HCT116 (cell line): ENCODE measurements around the gene GXYLT2. TPM values are rescaled to one million over a fixed set of nuclear protein-coding genes. Genes with fewer than 3 reads are reported as not detected.

ENCODE experiments used
- ATAC-seq: fragments of 200-7000 bp; cut with Tn5 transposase; 2 replicates; pipeline ENCODE4 v1.9.1; 2020; ENCODE audit warnings: mild to moderate bottlenecking, moderate library complexity
- BruUV-seq: library from RNA; stranded (reverse); fragments of 400-500 nt; replicated peaks from 2 replicates; lab custom pipeline; 2021; lab: Mats Ljungman, UMichigan
- CTCF ChIA-PET: fragments of 300-600 bp; sonication (Branson Sonifier 250); formaldehyde crosslinking; loops from one replicate; lab custom pipeline; 2021; ENCODE audit warnings: antibody characterized with exemption; lab: Charles Lee
- POLR2A ChIA-PET: fragments of 300-600, 350-600 bp; sonication (Branson Sonifier 250); formaldehyde crosslinking; loops from one replicate; lab custom pipeline; 2021; ENCODE audit warnings: antibody characterized with exemption; lab: Charles Lee
- RAD21 ChIA-PET, 2 experiments: fragments of 300-600 bp; sonication (Branson Sonifier 250); formaldehyde crosslinking; loops; one replicate each; lab custom pipeline; 2023; ENCODE audit warnings: low total read pairs in 2 of 2; ENCODE audit not compliant: uncharacterized antibody in 2 of 2, unreplicated experiment in 2 of 2, low non-redundant PET in 1 of 2; lab: Charles Lee
- DNase-seq: peaks from one replicate; pipeline ENCODE4 v3.0.0-alpha.2; 2010; ENCODE audit warnings: low read depth, low spot score
- H2AFZ ChIP-seq: fragments of 200-600 bp; shearing (Covaris generic), sonication (generic); 2 replicates; pipeline ENCODE4 v1.6.1; 2017; ENCODE audit warnings: low read depth, mixed run types, mixed read lengths, antibody characterized with exemption, low read length; ENCODE audit not compliant: poor library complexity, severe bottlenecking
- H3K27ac ChIP-seq: 2 replicates; pipeline ENCODE4 v1.5.1; 2012; ENCODE audit warnings: low read depth, low read length
- H3K27me3 ChIP-seq: fragments of 200-600 bp; sonication (generic); 2 replicates; pipeline ENCODE4 v1.6.1; 2016; ENCODE audit warnings: mixed run types, low read length, mixed read lengths; ENCODE audit not compliant: insufficient read depth
- H3K36me3 ChIP-seq, 2 experiments: fragments of 200-500 bp in 1 of 2; fragments of 200-600 bp in 1 of 2; sonication (Bioruptor generic) in 1 of 2; sonication (generic) in 1 of 2; 2 replicates each; pipeline versions ENCODE4 v1.5.1 to v1.6.1; 2014 to 2016; ENCODE audit warnings: low read length in 2 of 2, inconsistent platforms in 1 of 2, mixed read lengths in 1 of 2, mixed run types in 1 of 2; ENCODE audit not compliant: insufficient read depth in 2 of 2, control insufficient read depth in 1 of 2
- H3K4me1 ChIP-seq, 2 experiments: fragments of 200-600 bp in 1 of 2; sonication (generic) in 1 of 2; 2 replicates each; pipeline versions ENCODE4 v1.5.1 to v1.6.1; 2012 to 2017; ENCODE audit warnings: low read length in 2 of 2, inconsistent platforms in 1 of 2, mild to moderate bottlenecking in 1 of 2, mixed read lengths in 1 of 2, mixed run types in 1 of 2, moderate library complexity in 1 of 2; ENCODE audit not compliant: insufficient read depth in 2 of 2, control insufficient read depth in 1 of 2
- H3K4me2 ChIP-seq: fragments of 200-600 bp; sonication (generic); 2 replicates; pipeline ENCODE4 v1.6.1; 2017; ENCODE audit warnings: mixed run types, low read length, mixed read lengths
- H3K4me3 ChIP-seq, 2 experiments: fragments of 200-600 bp in 1 of 2; sonication (generic) in 1 of 2; replicated peaks in 1 of 2; 2 replicates each; pipeline ENCODE4 v1.5.1; 2011 to 2016; ENCODE audit warnings: low read length in 2 of 2, control low read depth in 1 of 2, low read depth in 1 of 2, mild to moderate bottlenecking in 1 of 2, mixed read lengths in 1 of 2, mixed run types in 1 of 2
- H3K79me2 ChIP-seq: fragments of 200-600 bp; sonication (generic); 2 replicates; pipeline ENCODE4 v1.6.1; 2017; ENCODE audit warnings: mild to moderate bottlenecking, mixed run types, low read length, moderate library complexity, mixed read lengths; ENCODE audit not compliant: insufficient read depth
- H3K9ac ChIP-seq: fragments of 200-600 bp; sonication (generic); 2 replicates; pipeline ENCODE4 v1.6.1; 2016; ENCODE audit warnings: low read length, mixed read lengths
- H3K9me2 ChIP-seq: fragments of 200-600 bp; sonication (generic), shearing (Covaris generic); 2 replicates; pipeline ENCODE4 v1.6.1; 2017; ENCODE audit warnings: mixed run types, mild to moderate bottlenecking, moderate library complexity; ENCODE audit not compliant: insufficient read depth
- H3K9me3 ChIP-seq, 2 experiments: fragments of 200-500 bp in 1 of 2; fragments of 200-600 bp in 1 of 2; sonication (Bioruptor generic) in 1 of 2; sonication (generic) in 1 of 2; 2 replicates each; pipeline ENCODE4 v1.6.1; 2014 to 2017; ENCODE audit warnings: low read length in 2 of 2, mixed read lengths in 2 of 2, inconsistent platforms in 1 of 2, low read depth in 1 of 2, mild to moderate bottlenecking in 1 of 2, mixed run types in 1 of 2, moderate library complexity in 1 of 2; ENCODE audit not compliant: control insufficient read depth in 1 of 2, insufficient read depth in 1 of 2
- H4K20me1 ChIP-seq: fragments of 200-600 bp; sonication (generic), shearing (Covaris generic); 2 replicates; pipeline ENCODE4 v1.6.1; 2017; ENCODE audit warnings: mixed run types, mild to moderate bottlenecking, moderate library complexity; ENCODE audit not compliant: insufficient read depth
- CBX3 ChIP-seq: IDR thresholded peaks from 2 replicates; pipeline ENCODE4 v1.6.1; 2012; ENCODE audit warnings: low read depth
- EGR1 ChIP-seq: IDR thresholded peaks from 2 replicates; pipeline ENCODE4 v1.6.1; 2012; ENCODE audit warnings: low read depth
- EZH2phosphoT487 ChIP-seq: fragments of 200-600 bp; IDR thresholded peaks from 2 replicates; pipeline ENCODE4 v1.6.1; 2018; ENCODE audit warnings: antibody characterized with exemption, borderline replicate concordance
- JUND ChIP-seq: IDR thresholded peaks from 2 replicates; pipeline ENCODE4 v1.6.1; 2012
- POLR2AphosphoS5 ChIP-seq: IDR thresholded peaks from 2 replicates; pipeline ENCODE4 v1.6.1; 2011; ENCODE audit warnings: mild to moderate bottlenecking, low read depth, low read length, moderate library complexity
- YY1 ChIP-seq: IDR thresholded peaks from 2 replicates; pipeline ENCODE4 v1.6.1; 2011; ENCODE audit warnings: low read length, low read depth, moderate library complexity, mild to moderate bottlenecking; ENCODE audit not compliant: insufficient replicate concordance; ENCODE audit errors: extremely low read depth
- ZNF274 ChIP-seq: fragments of 200-500 bp; sonication (Bioruptor generic); IDR thresholded peaks from 2 replicates; pipeline ENCODE4 v1.6.1; 2014; ENCODE audit warnings: mild to moderate bottlenecking, low read depth, low read length, inconsistent platforms
- intact Hi-C: fragments of 100-400 bp; cut with micrococcal nuclease; formaldehyde crosslinking; loops from 2 replicates; pipeline ENCODE4 v1.10.0; 2022
- total RNA-seq: library from RNA; stranded (reverse); gene quantifications from one replicate; pipeline ENCODE4 v1.2.1, GENCODE V29; 2021; ENCODE audit not compliant: unreplicated experiment
- TF ChIP-seq, protein P1 (sequence below): IDR thresholded peaks from 2 replicates; pipeline ENCODE4 v1.6.1; 2012; ENCODE audit warnings: low read depth

Gene GXYLT2
- total RNA-seq, 1 experiment from 2014 or later = 5.6 TPM

DNA sequence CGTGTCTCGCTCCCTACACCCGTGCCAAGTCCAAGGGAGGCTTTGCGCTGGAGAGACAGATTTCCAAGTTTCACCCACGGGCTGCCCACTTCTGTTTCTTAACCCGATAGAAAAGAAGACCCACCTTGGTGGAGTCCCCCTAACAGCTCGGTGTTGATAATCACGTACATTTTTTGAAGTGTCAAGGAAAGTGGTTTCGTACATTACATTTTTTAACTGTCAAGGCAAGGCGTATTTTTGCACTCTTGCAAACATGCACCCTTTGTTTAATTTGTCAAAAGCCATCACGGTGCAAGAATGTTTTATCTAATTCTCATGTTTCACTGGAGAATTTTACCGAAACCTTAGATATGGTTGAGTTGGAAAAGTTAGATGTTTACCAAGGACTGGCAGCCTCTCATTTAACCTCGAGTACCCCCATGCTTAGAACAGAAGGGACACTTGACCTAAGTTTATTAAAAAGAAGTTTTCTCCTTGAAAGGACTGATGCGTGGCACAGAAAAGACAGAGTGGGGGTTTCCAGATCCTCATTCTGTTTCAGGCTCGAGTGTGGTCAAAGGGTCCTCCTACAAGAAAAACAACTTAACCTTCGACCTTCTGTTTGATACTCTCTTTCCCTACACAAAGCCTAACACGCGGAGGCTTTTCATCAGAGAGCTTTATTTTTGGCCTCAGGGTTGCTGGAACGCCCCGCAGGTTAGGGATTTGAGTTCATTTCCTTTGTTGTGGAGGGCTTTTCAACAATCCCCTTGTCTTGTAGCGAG, 882 bp downstream of the GXYLT2 start:
- ChIA-PET CTCF (interaction anchor here (2.5 kb wide), 1 partner anchor 38 kb away, joined by 12 read pairs; no protein-coding TSS in a partner anchor), POLR2A (no interaction called here), RAD21 (no interaction called here)
- no peak for ATAC-seq
- Histone ChIP-seq H3K9ac (peak overlapping the region; percentile 29), H3K36me3 (no peaks in the 10 kb centered on the region), H3K4me3 (peak overlapping the region; percentile 50 to 58), H3K4me1 (peaks cover 35 to 40% of the 10 kb centered on the region in 2 experiments), H3K9me2 (no peaks in the 10 kb centered on the region), H2AFZ (peak overlapping the region; percentile 37), H4K20me1 (no peaks in the 10 kb centered on the region), H3K4me2 (peak overlapping the region; percentile 82), H3K27me3 (no peaks in the 10 kb centered on the region), H3K9me3 (no peaks in the 10 kb centered on the region), H3K79me2 (no peaks in the 10 kb centered on the region), H3K27ac (peak overlapping the region; percentile 50; the same call in 1 of the 2 replicates)
- intact Hi-C loops = loop anchor here (10.0 kb wide), 1 partner anchor 294 kb away; no protein-coding TSS in a partner anchor
- TF ChIP-seq POLR2AphosphoS5 (no peak), CBX3 (no peak), JUND (no peak), YY1 (no peak), ZNF274 (no peak), EZH2phosphoT487 (no peak), EGR1 (no peak)
- TF ChIP-seq, protein P1, sequence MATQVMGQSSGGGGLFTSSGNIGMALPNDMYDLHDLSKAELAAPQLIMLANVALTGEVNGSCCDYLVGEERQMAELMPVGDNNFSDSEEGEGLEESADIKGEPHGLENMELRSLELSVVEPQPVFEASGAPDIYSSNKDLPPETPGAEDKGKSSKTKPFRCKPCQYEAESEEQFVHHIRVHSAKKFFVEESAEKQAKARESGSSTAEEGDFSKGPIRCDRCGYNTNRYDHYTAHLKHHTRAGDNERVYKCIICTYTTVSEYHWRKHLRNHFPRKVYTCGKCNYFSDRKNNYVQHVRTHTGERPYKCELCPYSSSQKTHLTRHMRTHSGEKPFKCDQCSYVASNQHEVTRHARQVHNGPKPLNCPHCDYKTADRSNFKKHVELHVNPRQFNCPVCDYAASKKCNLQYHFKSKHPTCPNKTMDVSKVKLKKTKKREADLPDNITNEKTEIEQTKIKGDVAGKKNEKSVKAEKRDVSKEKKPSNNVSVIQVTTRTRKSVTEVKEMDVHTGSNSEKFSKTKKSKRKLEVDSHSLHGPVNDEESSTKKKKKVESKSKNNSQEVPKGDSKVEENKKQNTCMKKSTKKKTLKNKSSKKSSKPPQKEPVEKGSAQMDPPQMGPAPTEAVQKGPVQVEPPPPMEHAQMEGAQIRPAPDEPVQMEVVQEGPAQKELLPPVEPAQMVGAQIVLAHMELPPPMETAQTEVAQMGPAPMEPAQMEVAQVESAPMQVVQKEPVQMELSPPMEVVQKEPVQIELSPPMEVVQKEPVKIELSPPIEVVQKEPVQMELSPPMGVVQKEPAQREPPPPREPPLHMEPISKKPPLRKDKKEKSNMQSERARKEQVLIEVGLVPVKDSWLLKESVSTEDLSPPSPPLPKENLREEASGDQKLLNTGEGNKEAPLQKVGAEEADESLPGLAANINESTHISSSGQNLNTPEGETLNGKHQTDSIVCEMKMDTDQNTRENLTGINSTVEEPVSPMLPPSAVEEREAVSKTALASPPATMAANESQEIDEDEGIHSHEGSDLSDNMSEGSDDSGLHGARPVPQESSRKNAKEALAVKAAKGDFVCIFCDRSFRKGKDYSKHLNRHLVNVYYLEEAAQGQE = no peak
- no peak for DNase-seq
- TSS peak; percentile 39 for BruUV-seq
